8988T (cell line): ENCODE data around the gene PBLD.
"Not testable (repeated sequence)": the region's sequence is repeated elsewhere in the genome, so short reads cannot be mapped to it uniquely, and the experiment has no call there.

ENCODE experiments used
- DNase-seq: peaks from one replicate; pipeline ENCODE4 v3.0.0; 2011

The PBLD gene

GRCh38 chr10:68330852-68331454 is 1.8 kb downstream of the PBLD start:
- DNase-seq = no peak

- no peak for DNase-seq
Measured at GRCh38 chr10:68329506-68329861, 3.2 kb downstream of the PBLD start.

- peak; percentile 31 for DNase-seq
Measured at GRCh38 chr10:68327889-68328786, 4.6 kb downstream of the PBLD start.

- not testable (repeated sequence) for DNase-seq
Measured at GRCh38 chr10:68324396-68324795, 8.3 kb downstream of the PBLD start.

GRCh38 chr10:68318331-68319059 is 14.2 kb downstream of the PBLD start:
- DNase-seq = no peak

DNA sequence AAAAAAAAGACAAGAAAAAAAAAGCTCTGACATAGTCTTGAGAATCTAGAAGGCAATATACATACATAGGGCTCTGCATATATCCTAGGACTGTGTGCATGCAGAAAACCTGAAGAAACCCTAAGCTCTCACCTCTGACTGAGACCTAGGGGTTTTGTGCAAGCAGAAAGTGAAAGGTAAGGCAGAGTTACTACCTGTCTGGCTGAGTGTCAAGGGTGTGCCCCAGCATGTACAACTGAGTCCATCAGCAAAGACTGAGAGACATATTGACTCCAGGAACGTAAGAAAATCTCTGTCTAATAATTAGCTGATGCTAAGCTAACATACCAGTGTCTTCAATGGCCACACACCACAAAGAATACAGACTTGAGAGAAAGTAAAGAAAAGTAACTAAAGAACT is 17.1 kb downstream of the PBLD start:
- no peak for DNase-seq

- not testable (repeated sequence) for DNase-seq
Measured at GRCh38 chr10:68314930-68315329, 17.8 kb downstream of the PBLD start.

GRCh38 chr10:68310531-68310930 is 22.2 kb downstream of the PBLD start:
- DNase-seq = no peak

GRCh38 chr10:68305854-68306253 is 26.9 kb downstream of the PBLD start:
- DNase-seq = no peak

DNA sequence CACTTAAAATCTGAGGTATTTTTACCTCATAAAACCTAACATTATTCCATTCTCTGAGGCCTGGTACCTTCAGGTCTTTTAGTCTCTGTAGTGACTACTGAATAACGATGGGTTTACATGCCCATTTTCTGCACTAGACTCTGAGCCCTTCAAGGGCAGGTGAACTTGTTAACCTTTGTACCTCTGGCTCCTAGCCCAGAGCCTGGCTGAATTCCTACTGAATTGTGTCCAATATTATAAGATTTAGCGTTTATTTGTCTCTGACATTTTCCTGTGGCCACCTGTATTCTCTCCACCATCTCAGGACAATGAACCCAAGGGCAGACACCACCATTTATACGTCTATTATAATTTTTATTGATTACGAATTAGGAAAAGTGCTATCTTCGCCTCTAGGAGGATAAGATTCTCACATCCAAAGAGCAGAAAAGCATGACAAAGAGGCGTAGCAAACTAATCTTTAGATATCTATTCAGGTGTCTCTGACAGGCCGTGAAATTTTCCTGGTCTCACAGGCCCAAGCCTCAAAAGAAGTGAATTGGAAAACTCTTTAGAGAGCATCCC is 28.8 kb downstream of the PBLD start:
- no peak for DNase-seq

DNA sequence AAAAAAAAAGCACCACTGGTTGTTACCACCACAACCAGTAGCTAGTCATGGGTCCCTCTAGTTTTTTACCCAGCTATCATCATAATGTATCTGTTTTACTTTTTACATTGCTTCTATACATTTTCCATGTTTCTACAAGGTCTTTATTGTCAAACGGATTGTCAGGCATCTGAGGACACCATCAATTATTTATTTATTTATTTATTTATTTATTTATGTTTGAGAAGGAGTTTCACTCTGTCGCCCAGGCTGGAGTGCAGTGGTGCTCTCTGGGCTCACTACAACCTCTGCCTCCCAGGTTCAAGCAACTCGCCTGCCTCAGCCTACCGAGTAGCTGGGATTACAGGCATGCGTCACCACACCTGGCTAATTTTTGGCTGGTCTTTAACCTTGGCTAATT is 29.9 kb downstream of the PBLD start:
- no peak for DNase-seq

GRCh38 chr10:68302503-68302823 is 30.3 kb downstream of the PBLD start:
- DNase-seq = no peak

DNA sequence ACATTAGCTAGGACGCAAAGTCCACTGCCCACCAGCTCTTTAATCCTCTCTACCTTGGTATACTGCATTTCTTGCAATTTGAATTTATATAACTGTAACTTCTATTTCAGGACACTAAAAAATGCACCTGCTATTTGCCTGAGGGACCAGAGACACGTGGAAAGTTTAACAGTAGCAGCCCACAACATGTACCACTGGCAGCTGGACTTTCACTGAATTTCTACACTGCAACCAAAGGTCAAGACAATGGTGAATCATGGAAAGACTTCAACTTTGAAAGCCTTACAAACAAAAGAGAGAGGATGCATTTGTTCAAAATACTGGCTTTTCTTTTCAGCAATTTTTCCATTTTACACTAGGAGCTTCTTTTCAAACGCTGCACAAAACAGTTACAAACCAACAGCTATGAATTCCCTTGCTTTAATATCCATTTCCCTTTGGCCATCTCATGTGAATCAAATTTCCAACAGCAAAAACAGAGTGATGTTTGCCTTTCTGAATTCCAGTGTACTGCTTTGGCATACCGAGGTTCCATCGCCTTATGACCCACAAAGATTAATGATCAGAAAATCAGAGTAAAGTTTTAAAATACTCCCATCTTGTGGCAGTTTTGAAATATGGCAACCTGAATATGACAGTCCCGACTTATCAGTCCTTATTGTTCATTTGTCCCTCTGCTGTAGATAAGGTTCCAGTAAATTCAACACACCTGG is 30.8 kb downstream of the PBLD start:
- no peak for DNase-seq

DNA sequence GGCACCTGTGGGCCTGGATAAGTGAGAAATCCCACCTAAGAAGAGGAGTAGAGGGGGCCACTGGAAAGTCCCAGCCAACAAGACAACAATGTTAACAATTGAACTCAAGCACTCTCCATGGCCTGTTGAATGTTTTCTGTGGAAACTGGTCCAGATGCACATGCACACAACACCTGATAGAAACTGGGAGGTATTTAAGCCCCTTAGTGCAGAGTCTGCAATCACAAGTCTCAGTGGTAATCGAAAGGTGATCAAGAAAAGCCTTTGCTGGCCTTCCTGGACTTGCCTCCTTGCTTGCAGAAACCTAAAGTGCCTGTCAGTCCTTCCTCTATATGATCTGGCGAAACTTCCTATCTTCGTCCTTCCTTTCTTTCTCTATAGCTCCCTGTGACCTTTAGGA is 31.4 kb downstream of the PBLD start:
- no peak for DNase-seq

DNA sequence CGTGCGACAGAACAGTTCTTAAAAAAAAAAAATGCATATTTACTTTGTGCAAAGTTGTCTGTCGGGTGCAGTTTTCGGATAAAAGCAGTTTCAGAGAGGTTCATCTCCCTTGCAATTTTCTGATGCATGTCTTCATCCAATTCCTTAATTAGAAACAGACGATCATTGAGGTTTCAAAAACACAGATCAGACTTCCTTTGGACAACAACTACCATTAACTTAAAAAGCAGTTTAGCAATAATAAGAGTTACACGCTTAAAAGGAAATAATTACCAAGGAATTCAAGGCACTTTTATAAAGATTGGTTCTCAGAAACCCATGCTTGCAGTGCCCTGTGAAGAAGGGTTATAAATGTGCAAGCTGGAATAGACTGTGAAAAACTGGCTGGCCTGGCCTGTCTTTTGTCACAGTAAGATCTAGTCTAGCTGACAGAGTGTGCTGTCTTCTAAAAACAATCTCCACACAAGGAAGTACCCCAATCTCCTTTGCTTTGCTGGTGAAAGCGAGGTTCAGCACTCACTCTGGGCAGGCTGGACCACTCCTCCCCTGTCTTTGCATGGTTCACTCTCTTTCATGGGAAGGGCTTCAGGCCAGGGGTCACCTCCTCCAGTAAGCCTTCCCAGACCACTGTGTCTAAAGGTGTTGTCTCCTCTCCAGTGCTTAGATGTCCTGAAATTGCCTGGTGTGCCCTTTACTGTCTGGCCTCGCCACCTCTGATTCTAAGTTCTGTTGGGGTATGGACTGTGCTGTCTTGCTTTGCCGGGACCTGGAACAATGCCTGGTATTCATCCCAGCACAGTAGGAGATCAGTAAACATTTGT is 35.7 kb downstream of the PBLD start:
- no peak for DNase-seq

- no peak for DNase-seq
Measured at GRCh38 chr10:68290736-68291135, 42.0 kb downstream of the PBLD start.

DNA sequence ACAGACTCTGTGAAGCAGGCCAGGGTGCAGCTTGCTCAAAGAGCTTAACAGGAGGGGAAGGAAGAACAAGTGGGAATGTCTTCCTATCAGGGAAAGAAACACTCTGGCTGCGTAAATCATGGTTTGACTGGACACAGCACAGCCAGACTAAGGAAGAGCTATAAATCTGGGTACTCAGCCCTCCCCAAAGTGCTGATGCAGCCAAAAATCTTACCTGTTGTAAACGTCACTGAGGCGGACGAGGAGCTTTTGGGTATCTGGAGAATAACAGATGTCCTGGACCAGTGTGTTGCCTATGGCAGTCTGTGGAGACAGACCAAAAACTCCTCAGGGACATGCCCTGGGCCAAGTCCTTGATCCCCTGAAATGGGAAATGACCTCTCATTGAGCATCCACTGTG is 44.0 kb downstream of the PBLD start:
- no peak for DNase-seq

- no peak for DNase-seq
Measured at GRCh38 chr10:68284062-68285001, 48.4 kb downstream of the PBLD start.

GRCh38 chr10:68280758-68281157 is 52.0 kb downstream of the PBLD start:
- DNase-seq = no peak

GRCh38 chr10:68278906-68279753 is 53.6 kb downstream of the PBLD start:
- DNase-seq = not testable (repeated sequence)
